ENCODE data around the gene PIGN.

GRCh38 chr18:62030091-62030985 lies 156.5 kb downstream of the PIGN start:
- TF ChIP-seq CTCF (IDR thresholded peaks at IDR 0.05; ENCODE audit: poor library complexity, severe bottlenecking) (no peak), TAF1 (IDR thresholded peaks at IDR 0.05; ENCODE audit: low read depth) (no peak), POLR2AphosphoS5 (IDR thresholded peaks at IDR 0.05) (no peak), EZH2 (IDR thresholded peaks at IDR 0.05; ENCODE audit: borderline replicate concordance, insufficient read depth, low read length, poor library complexity, severe bottlenecking) (no peak), EP300 (conservative IDR thresholded peaks at IDR 0.05; ENCODE audit: poor library complexity, severe bottlenecking) (no peak)

Data from neural cell (in vitro differentiated cells).